Heart right ventricle (tissue), 16 donors: ENCODE results near the gene TPM1. TPM values are rescaled to one million over a fixed set of nuclear protein-coding genes. Genes with fewer than 3 reads are reported as not detected.
A peak's percentile ranks its signal among the peaks of the same experiment; 100 is the strongest.

Experiments used
- ATAC-seq, 8 donors: fragments of 200-7000 bp; cut with Tn5 transposase; one replicate each; pipeline ENCODE4 v1.9.1; 2020; ENCODE audit warnings: mild to moderate bottlenecking in 8 of 8, moderate library complexity in 8 of 8, moderate number of reproducible peaks in 1 of 8
- DNase-seq, 2 donors: peaks; one replicate each; pipeline ENCODE4 v3.0.0-alpha.2; 2020
- H3K27ac ChIP-seq, 10 donors: fragments of 200-600 bp; sonication (generic) in 2 of 10; one replicate each; pipeline versions ENCODE4 v1.5.0 to v1.8.0; 2020 to 2022; ENCODE audit warnings: mild to moderate bottlenecking in 3 of 10
- H3K27me3 ChIP-seq, 7 donors: fragments of 200-600 bp; one replicate each; pipeline ENCODE4 v1.8.0; 2021 to 2022; ENCODE audit warnings: mild to moderate bottlenecking in 2 of 7
- H3K36me3 ChIP-seq, 9 donors: fragments of 200-600 bp; sonication (generic) in 1 of 9; one replicate each; pipeline versions ENCODE4 v1.5.0 to v1.8.0; 2020 to 2022; ENCODE audit warnings: mild to moderate bottlenecking in 2 of 9
- H3K4me1 ChIP-seq, 9 donors: fragments of 200-600 bp; sonication (generic) in 1 of 9; one replicate each; pipeline versions ENCODE4 v1.5.0 to v1.8.0; 2020 to 2022; ENCODE audit warnings: mild to moderate bottlenecking in 4 of 9
- H3K4me3 ChIP-seq, 10 donors: fragments of 200-600 bp; sonication (generic) in 2 of 10; one replicate each; pipeline versions ENCODE4 v1.5.0 to v1.8.0; 2020 to 2022; ENCODE audit warnings: mild to moderate bottlenecking in 7 of 10, moderate library complexity in 2 of 10
- H3K9me3 ChIP-seq, 11 donors: fragments of 200-600 bp in 10 of 11; sonication (generic) in 2 of 11; one replicate each; pipeline versions ENCODE4 v1.5.0 to v1.8.0; 2013 to 2022; ENCODE audit warnings: mild to moderate bottlenecking in 2 of 11, control low read depth in 1 of 11, moderate library complexity in 1 of 11
- CTCF ChIP-seq, 9 donors: fragments of 200-600 bp; sonication (generic) in 2 of 9; IDR thresholded peaks; one replicate each; pipeline versions ENCODE4 v1.5.0 to v1.8.0; 2021 to 2022; ENCODE audit warnings: antibody characterized with exemption in 9 of 9, mild to moderate bottlenecking in 5 of 9, moderate library complexity in 1 of 9
- WGBS, 2 donors: extraction: QIAGEN DNeasy Blood & Tissue Kit; methylation state at CpG; one replicate each; pipeline ENCODE4 v1.1.7; 2013; ENCODE audit warnings: inconsistent platforms in 1 of 2; 5-methylcytosine and 5-hydroxymethylcytosine counted together
- intact Hi-C, 10 donors: fragments of 100-400 bp; cut with DNase I; formaldehyde crosslinking; loops; one replicate each; pipeline versions ENCODE4 v1.11.1 to v1.14.2; 2022
- polyA plus RNA-seq, 2 donors: library from polyadenylated mRNA; stranded (reverse); fragments of 200-250 nt; gene quantifications; one replicate each; pipeline ENCODE4 v1.2.3, GENCODE V29; 2013
- total RNA-seq, 10 donors: library from RNA; stranded (reverse); fragmentation: NEBNext Ultra II Directional in 3 of 10; extraction: Animal tissue kit (Norgen Biotek cat#: 25700) in 3 of 10; gene quantifications; one replicate each; pipeline versions ENCODE4 v1.2.1 to v1.2.4, GENCODE V29; 2021 to 2023
- donor health status: Arrhythmogenic right ventricular cardiomyopathy.
- donor health status: ischemic (EF 13 %, LVEDD 7.1; RV severe dilation, severe dysfunction).
- donor health status: healthy with polysubstance abuse.
- donor health status: DM: no; HTN: yes; CAD: no.
- donor health status: DM: no; HTN: no; CAD: no.
- donor health status: ischemic (EF 25% LVEDD 6.9; RV normal size, moderate dysfunction).
- donor health status: ischemic (EF 25% LVEDD 5.7; RV mildly dilated, moderate dysfunction).
- donor health status: healthy.
- donor health status: DM: yes; HTN: yes; CAD: no.
- donor health status: Ischemic cardiomyopathy.
- donor health status: ischemic (EF 35%, LVEDD 5.7; RV mildly dilated, moderate dysfunction).
- donor health status: nonischemic (EF 11% LVEDD 7.7; RV severe dilation, severe dysfunction).
- donor health status: DM: yes; HTN: yes; CAD: no.
- donor health status: PGD.
- donor health status: ischemic (EF 29% LVEDD 5.4; RV normal size, mild dysfunction).
- donor health status: nonischemic (EF 23%, LVEDD 6.1; RV moderate dilation, normal function).

The TPM1 gene
- total and polyA plus RNA-seq, 12 donors = 10,066 to 18,091 (median 14,403) TPM

DNA sequence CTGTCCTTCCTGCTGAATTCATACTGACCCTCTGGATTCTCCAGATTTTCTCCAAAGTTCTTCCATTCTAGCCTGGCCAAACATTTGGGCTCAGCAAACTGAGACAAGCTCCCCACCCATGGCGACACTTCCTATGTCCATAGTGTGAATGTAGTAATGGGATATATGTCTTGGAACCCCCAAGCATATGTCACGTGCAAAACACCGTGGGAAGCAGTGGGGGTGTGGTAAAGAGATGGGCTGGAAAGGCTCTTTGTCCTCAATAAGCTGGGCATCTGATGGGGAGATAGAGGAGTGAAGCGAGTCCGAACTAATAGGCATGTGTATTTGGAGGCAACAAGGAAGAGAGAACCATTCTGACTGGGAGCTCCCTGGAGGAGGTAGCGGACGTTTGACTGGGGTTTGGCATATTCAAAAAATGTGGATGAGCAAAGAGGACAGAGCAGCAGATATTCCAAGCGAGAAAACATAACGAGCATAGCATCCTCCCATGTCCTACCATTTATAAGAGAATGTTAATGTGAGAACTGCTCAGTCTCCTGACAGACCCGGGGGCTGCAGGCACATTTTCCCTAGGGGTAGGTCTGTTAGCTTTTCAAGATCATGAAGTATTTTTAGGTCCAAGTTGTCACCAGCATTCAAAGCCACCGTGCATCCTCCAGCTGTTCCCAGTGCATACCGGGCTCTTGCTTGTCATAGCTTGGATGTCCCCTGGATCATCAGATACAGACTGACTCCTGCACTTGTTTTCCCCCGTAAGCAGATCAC is 25.6 kb downstream of the TPM1 start:
- peaks cover 2 to 76% (median 36%) of the 10 kb centered on the region in 9 donors for H3K4me1 ChIP-seq
- no peaks in the 10 kb centered on the region for H3K27me3 ChIP-seq
- no peak for TF ChIP-seq CTCF (IDR thresholded peaks at IDR 0.05)
- H3K4me3 ChIP-seq = no peak overlapping the region
- peak overlapping the region in 8 of 10 donors; percentile 1 to 72 (median 34) for H3K27ac ChIP-seq
- H3K9me3 ChIP-seq = no peaks in the 10 kb centered on the region
- 54 to 63% methylated on average over 13 of the region's 13 CpGs for WGBS, 2 donors
- ATAC-seq (peak; percentile 17 to 42 (median 36)), DNase-seq (no peak)
- H3K36me3 ChIP-seq = peaks cover 0 to 95% (median 49%) of the 10 kb centered on the region in 9 donors
- intact Hi-C loops = no loop called here

GRCh38 chr15:63069616-63070090 is 27.1 kb downstream of the TPM1 start:
- DNase-seq = no peak
- H3K27ac ChIP-seq = peak overlapping the region in 7 of 10 donors; percentile 5 to 72 (median 49)
- H3K27me3 ChIP-seq = no peaks in the 10 kb centered on the region
- H3K36me3 ChIP-seq = peaks cover 0 to 80% (median 35%) of the 10 kb centered on the region in 9 donors
- no peaks in the 10 kb centered on the region for H3K9me3 ChIP-seq
- peaks cover 0 to 65% (median 34%) of the 10 kb centered on the region in 9 donors for H3K4me1 ChIP-seq
- intact Hi-C loops = no loop called here
- WGBS, 2 donors = 92 to 97% methylated on average over 3 of the region's 3 CpGs
- TF ChIP-seq CTCF (IDR thresholded peaks at IDR 0.05) = no peak
- H3K4me3 ChIP-seq = no peak overlapping the region
- peak in 2 of 8 donors; percentile 2 to 6 for ATAC-seq

GRCh38 chr15:63070681-63071129 is 28.2 kb downstream of the TPM1 start:
- Histone ChIP-seq H3K4me1 (peaks cover under 1 to 57% (median 24%) of the 10 kb centered on the region in 9 donors), H3K9me3 (no peaks in the 10 kb centered on the region), H3K27ac (peak overlapping the region in 1 of 10 donors; percentile 7), H3K27me3 (no peaks in the 10 kb centered on the region), H3K36me3 (peaks cover 0 to 69% (median 24%) of the 10 kb centered on the region in 9 donors), H3K4me3 (no peak overlapping the region)
- DNase-seq (no peak), ATAC-seq (no peak)
- no peak for TF ChIP-seq CTCF (IDR thresholded peaks at IDR 0.05)
- intact Hi-C loops = no loop called here
- WGBS, 2 donors = 88 to 94% methylated on average over 6 of the region's 6 CpGs

DNA sequence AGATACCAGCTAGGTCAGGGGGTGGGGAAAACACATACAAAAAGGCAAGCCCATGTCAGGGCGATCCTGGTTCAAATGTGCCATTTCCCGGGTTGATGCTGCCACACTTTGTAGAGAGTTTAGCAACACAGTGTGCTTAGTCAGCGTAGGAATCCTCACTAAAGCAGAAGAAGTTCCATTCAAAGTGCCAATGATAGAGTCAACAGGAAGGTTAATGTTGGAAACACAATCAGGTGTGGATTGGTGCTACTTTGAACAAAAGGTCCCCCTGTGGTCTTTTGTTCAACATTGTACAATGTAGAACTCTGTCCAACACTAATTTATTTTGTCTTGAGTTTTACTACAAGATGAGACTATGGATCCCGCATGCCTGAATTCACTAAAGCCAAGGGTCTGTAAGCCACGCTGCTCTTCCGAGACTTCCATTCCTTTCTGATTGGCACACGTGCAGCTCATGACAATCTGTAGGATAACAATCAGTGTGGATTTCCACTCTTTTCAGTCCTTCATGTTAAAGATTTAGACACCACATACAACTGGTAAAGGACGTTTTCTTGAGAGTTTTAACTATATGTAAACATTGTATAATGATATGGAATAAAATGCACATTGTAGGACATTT is 28.9 kb downstream of the TPM1 start:
- Histone ChIP-seq H3K27me3 (no peaks in the 10 kb centered on the region), H3K9me3 (no peaks in the 10 kb centered on the region), H3K27ac (no peak overlapping the region), H3K36me3 (peaks cover 0 to 63% (median 18%) of the 10 kb centered on the region in 9 donors), H3K4me3 (no peak overlapping the region), H3K4me1 (peaks cover 4 to 56% (median 24%) of the 10 kb centered on the region in 9 donors)
- ATAC-seq = no peak
- WGBS, 2 donors = 77 to 89% methylated on average over 8 of the region's 8 CpGs
- TF ChIP-seq CTCF (IDR thresholded peaks at IDR 0.05) = no peak
- intact Hi-C loops = no loop called here
- DNase-seq = no peak
